GM12878 (cell line): ENCODE results near the gene DDX4. TPM values are rescaled to one million over a fixed set of nuclear protein-coding genes. Genes with fewer than 3 reads are reported as not detected.

Experiments used
- ATAC-seq: fragments of 200-7000 bp; cut with Tn5 transposase; 3 replicates; pipeline ENCODE4 v1.9.1; 2020; ENCODE audit warnings: mild to moderate bottlenecking, moderate library complexity
- BruUV-seq: library from RNA; stranded (reverse); fragments of 400-500 nt; replicated peaks from 2 replicates; lab custom pipeline; 2021; lab: Mats Ljungman, UMichigan
- CTCF ChIA-PET: fragments of 300-600 bp; sonication (Branson Sonifier 250); formaldehyde crosslinking; extraction: SDS; loops from one replicate; lab custom pipeline; 2021; ENCODE audit warnings: inconsistent platforms; lab: Yijun Ruan, JAX
- POLR2A ChIA-PET: fragments of 350-600 bp; formaldehyde crosslinking; extraction: SDS; loops from one replicate; lab custom pipeline; 2021; ENCODE audit warnings: inconsistent platforms; lab: Charles Lee
- RAD21 ChIA-PET: fragments of 300-600 bp; sonication (Branson Sonifier 250); formaldehyde crosslinking; loops from one replicate; lab custom pipeline; 2023; ENCODE audit warnings: antibody characterized with exemption; ENCODE audit not compliant: unreplicated experiment; lab: Charles Lee
- SMC1A ChIA-PET: fragments of 300-600 bp; sonication (Branson Sonifier 250); formaldehyde crosslinking; loops from one replicate; lab custom pipeline; 2023; ENCODE audit not compliant: unreplicated experiment, uncharacterized antibody; lab: Charles Lee
- DNase-seq: peaks from one replicate; pipeline ENCODE4 v3.0.0-alpha.2; 2011; ENCODE audit warnings: low read depth, low spot score
- FAIRE-seq: peaks from 3 replicates; lab custom pipeline; 2011; peaks lifted over from hg19 to GRCh38; lab: Jason Lieb, UNC
- H2AFZ ChIP-seq: 2 replicates; pipeline ENCODE4 v1.6.0; 2011; ENCODE audit warnings: low read depth, low read length, control low read depth; ENCODE audit not compliant: control insufficient read depth
- H3K27ac ChIP-seq: 2 replicates; pipeline ENCODE4 v1.5.1; 2011; ENCODE audit warnings: control low read depth; ENCODE audit not compliant: control insufficient read depth, insufficient read depth
- H3K27me3 ChIP-seq, 2 experiments: replicated peaks in 1 of 2; 2 replicates each; pipeline versions ENCODE4 v1.6.0 to v1.6.1; 2011; ENCODE audit warnings: low read length in 1 of 2; ENCODE audit not compliant: control insufficient read depth in 2 of 2, insufficient read depth in 2 of 2
- H3K36me3 ChIP-seq, 2 experiments: 2 replicates each; pipeline ENCODE4 v1.5.1; 2011; ENCODE audit warnings: low read length in 1 of 2; ENCODE audit not compliant: control insufficient read depth in 2 of 2, insufficient read depth in 2 of 2
- H3K4me1 ChIP-seq: 2 replicates; pipeline ENCODE4 v1.6.1; 2011; ENCODE audit warnings: mild to moderate bottlenecking, low read length, moderate library complexity, mixed read lengths; ENCODE audit not compliant: control insufficient read depth, insufficient read depth
- H3K4me2 ChIP-seq: 2 replicates; pipeline ENCODE4 v1.6.0; 2011; ENCODE audit warnings: control low read depth; ENCODE audit not compliant: control insufficient read depth, insufficient read depth
- H3K4me3 ChIP-seq: fragments of 200-600 bp; sonication (generic); 2 replicates; pipeline ENCODE4 v1.5.1; 2016
- H3K79me2 ChIP-seq: 2 replicates; pipeline ENCODE4 v1.6.0; 2011; ENCODE audit warnings: low read length; ENCODE audit not compliant: control insufficient read depth, insufficient read depth
- H3K9ac ChIP-seq: 2 replicates; pipeline ENCODE4 v1.8.0; 2011; ENCODE audit warnings: low read length, control low read depth, mixed read lengths; ENCODE audit not compliant: control insufficient read depth, insufficient read depth
- H3K9me3 ChIP-seq: replicated peaks from 3 replicates; pipeline ENCODE4 v1.5.1; 2011; ENCODE audit warnings: mild to moderate bottlenecking, low read length; ENCODE audit not compliant: control insufficient read depth, insufficient read depth
- H4K20me1 ChIP-seq: 2 replicates; pipeline ENCODE4 v1.6.0; 2011; ENCODE audit not compliant: control insufficient read depth, insufficient read depth
- BACH1 ChIP-seq: fragments of 450-650 bp; IDR thresholded peaks from 2 replicates; pipeline ENCODE4 v1.6.1; 2017; ENCODE audit warnings: mild to moderate bottlenecking, borderline replicate concordance
- BHLHE40 ChIP-seq, 2 experiments: fragments of 450-650 bp in 1 of 2; IDR thresholded peaks; 2 replicates each; pipeline ENCODE4 v1.6.1; 2011 to 2017; ENCODE audit warnings: low read depth in 2 of 2, borderline replicate concordance in 1 of 2, improper control_type of control experiment in 1 of 2, low read length in 1 of 2, mild to moderate bottlenecking in 1 of 2
- FOXK2 ChIP-seq: fragments of 450-650 bp; IDR thresholded peaks from 2 replicates; pipeline ENCODE4 v1.6.1; 2017; ENCODE audit warnings: mild to moderate bottlenecking, moderate library complexity
- JUND ChIP-seq: IDR thresholded peaks from 2 replicates; pipeline ENCODE4 v1.6.1; 2012; ENCODE audit warnings: low read depth, mild to moderate bottlenecking, low read length, improper control_type of control experiment, moderate library complexity
- MYC ChIP-seq: IDR thresholded peaks from 2 replicates; pipeline ENCODE4 v1.6.1; 2011; ENCODE audit warnings: mild to moderate bottlenecking, low read length, moderate library complexity, inconsistent platforms; ENCODE audit not compliant: insufficient read depth, insufficient replicate concordance, insufficient read length, severe bottlenecking
- PAX8 ChIP-seq: fragments of 450-650 bp; IDR thresholded peaks from 2 replicates; pipeline ENCODE4 v1.6.1; 2017; ENCODE audit warnings: mild to moderate bottlenecking, moderate library complexity
- POLR2AphosphoS5 ChIP-seq: IDR thresholded peaks from 2 replicates; pipeline ENCODE4 v1.6.1; 2011; ENCODE audit warnings: mild to moderate bottlenecking, low read length, inconsistent platforms
- RUNX3 ChIP-seq: IDR thresholded peaks from 2 replicates; pipeline ENCODE4 v1.6.1; 2012; ENCODE audit warnings: low read length, inconsistent platforms
- ZNF24 ChIP-seq: fragments of 450-650 bp; IDR thresholded peaks from 2 replicates; pipeline ENCODE4 v1.6.1; 2017; ENCODE audit warnings: antibody characterized with exemption, mild to moderate bottlenecking
- WGBS: methylation state at CpG from one replicate; pipeline ENCODE4 v1.1.6; 2016; ENCODE audit warnings: low lambda C conversion rate; ENCODE audit not compliant: insufficient replicate concordance, insufficient coverage; ENCODE audit errors: missing lambda C conversion rate; 5-methylcytosine and 5-hydroxymethylcytosine counted together
- in situ Hi-C: fragments of 300-500 bp; cut with MboI; formaldehyde crosslinking; loops from 9 replicates; pipeline ENCODE4 v1.14.3; 2018; ENCODE audit warnings: mixed read lengths
- intact Hi-C: fragments of 100-400 bp; cut with micrococcal nuclease; formaldehyde crosslinking; loops from one replicate; pipeline ENCODE4 v1.14.2; 2022; ENCODE audit not compliant: unreplicated experiment
- polyA plus RNA-seq, 11 experiments: library from polyadenylated mRNA; depleted of rRNA in 4 of 11; unstranded in 6 of 11; stranded (reverse) in 5 of 11; fragments of >200 nt; fragmentation: Nextera tagmentation in 4 of 11; fragmentation: Illumina TruSeq in 1 of 11; extraction: Ambion mirVana in 4 of 11; extraction: Trizol in 1 of 11; gene quantifications; 1 replicate in 1 of 11; 2 replicates in 10 of 11; pipeline versions ENCODE4 v1.2.1 to v1.2.3, GENCODE V29; 2011 to 2016; ENCODE audit warnings: inconsistent platforms in 2 of 11, missing spikeins in 2 of 11, low read depth in 1 of 11
- total RNA-seq, 4 experiments: library from RNA; depleted of rRNA in 3 of 4; stranded (reverse); fragments of >200 nt in 3 of 4; fragmentation: Illumina TruSeq in 1 of 4; extraction: Trizol in 1 of 4; gene quantifications; 2 replicates each; pipeline versions ENCODE4 v1.2.1 to v1.2.3, GENCODE V29; 2013 to 2021
- TF ChIP-seq, protein P1 (sequence below): IDR thresholded peaks from 2 replicates; pipeline ENCODE4 v1.6.1; 2011; ENCODE audit warnings: low read depth, low read length, improper control_type of control experiment, borderline replicate concordance

Gene DDX4
- total and polyA plus RNA-seq, 10 of the 15 experiments (the other 5 are each of a cell fraction or from before 2014, with no cell fraction given) = 0.05 to 0.36 (median 0.09) TPM; not detected in 4

GRCh38 chr5:55858104-55858503, 120.2 kb downstream of the DDX4 start:
- Histone ChIP-seq H2AFZ (no peak overlapping the region), H3K4me3 (no peak overlapping the region), H3K4me2 (no peak overlapping the region), H3K27me3 (no peaks in the 10 kb centered on the region), H3K27ac (no peak overlapping the region), H3K79me2 (no peaks in the 10 kb centered on the region), H3K36me3 (no peaks in the 10 kb centered on the region), H3K9ac (no peak overlapping the region), H3K9me3 (no peaks in the 10 kb centered on the region; the same call in 2 of the 3 replicates), H3K4me1 (no peaks in the 10 kb centered on the region), H4K20me1 (no peaks in the 10 kb centered on the region)
- in situ Hi-C loops = no loop called here
- no peak for ATAC-seq
- no peak for TF ChIP-seq ZNF24
- no peak for TF ChIP-seq POLR2AphosphoS5
- TF ChIP-seq, protein P1, sequence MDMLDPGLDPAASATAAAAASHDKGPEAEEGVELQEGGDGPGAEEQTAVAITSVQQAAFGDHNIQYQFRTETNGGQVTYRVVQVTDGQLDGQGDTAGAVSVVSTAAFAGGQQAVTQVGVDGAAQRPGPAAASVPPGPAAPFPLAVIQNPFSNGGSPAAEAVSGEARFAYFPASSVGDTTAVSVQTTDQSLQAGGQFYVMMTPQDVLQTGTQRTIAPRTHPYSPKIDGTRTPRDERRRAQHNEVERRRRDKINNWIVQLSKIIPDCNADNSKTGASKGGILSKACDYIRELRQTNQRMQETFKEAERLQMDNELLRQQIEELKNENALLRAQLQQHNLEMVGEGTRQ = no peak
- TF ChIP-seq BACH1 = no peak
- TF ChIP-seq PAX8 = no peak
- TF ChIP-seq FOXK2 = no peak
- TF ChIP-seq RUNX3 = no peak
- TF ChIP-seq JUND = no peak
- TF ChIP-seq BHLHE40 (IDR thresholded peaks at IDR 0.05; ENCODE audit: borderline replicate concordance in 1 of 2, low read depth in 2 of 2, low read length in 1 of 2) = no peak
- TF ChIP-seq MYC = no peak
- DNase-seq = no peak
- WGBS = 35% methylated on average over 2 of the region's 2 CpGs
- BruUV-seq = no TSS peak
- ChIA-PET CTCF (no interaction called here), SMC1A (interaction anchor here (1.2 kb wide), 1 partner anchor 37 kb away, joined by 3 read pairs; no protein-coding TSS in a partner anchor), POLR2A (interaction anchor here (0.8 kb wide), 1 partner anchor 8 kb away, joined by 3 read pairs; no protein-coding TSS in a partner anchor), RAD21 (no interaction called here)
- intact Hi-C loops = no loop called here
- FAIRE-seq = no peak
